MCF 10A (cell line): ENCODE results near the gene LRMDA. TPM values are rescaled to one million over a fixed set of nuclear protein-coding genes. Genes with fewer than 3 reads are reported as not detected.

Source experiments
- BruUV-seq: library from RNA; stranded (reverse); fragments of 400-500 nt; replicated peaks from 2 replicates; lab custom pipeline; 2021; lab: Mats Ljungman, UMichigan
- CTCF ChIA-PET: fragments of 300-600 bp; sonication (Branson Sonifier 250); formaldehyde crosslinking; extraction: SDS; loops from one replicate; lab custom pipeline; 2021; ENCODE audit warnings: antibody characterized with exemption, inconsistent platforms; lab: Yijun Ruan, JAX
- POLR2A ChIA-PET: fragments of 300-600, 350-650 bp; sonication (Branson Sonifier 250); formaldehyde crosslinking; extraction: SDS; loops from one replicate; lab custom pipeline; 2020; ENCODE audit warnings: antibody characterized with exemption, inconsistent platforms; lab: Yijun Ruan, JAX
- DNase-seq: peaks from one replicate; pipeline ENCODE4 v3.0.0-alpha.2; 2018; ENCODE audit not compliant: unreplicated experiment
- H3K27ac Mint-ChIP-seq: one replicate; pipeline ENCODE4 v1.8.0; 2022; ENCODE audit warnings: mild to moderate bottlenecking, low read depth, mixed read lengths; ENCODE audit not compliant: unreplicated experiment
- H3K27me3 Mint-ChIP-seq: one replicate; pipeline ENCODE4 v1.8.0; 2022; ENCODE audit warnings: mixed read lengths; ENCODE audit not compliant: insufficient read depth, unreplicated experiment
- H3K36me3 Mint-ChIP-seq: one replicate; pipeline ENCODE4 v1.8.0; 2022; ENCODE audit warnings: mild to moderate bottlenecking, moderate library complexity, mixed read lengths; ENCODE audit not compliant: insufficient read depth, unreplicated experiment
- H3K4me1 Mint-ChIP-seq: one replicate; pipeline ENCODE4 v1.8.0; 2022; ENCODE audit warnings: mixed read lengths; ENCODE audit not compliant: insufficient read depth, unreplicated experiment
- H3K4me3 Mint-ChIP-seq: one replicate; pipeline ENCODE4 v1.8.0; 2022; ENCODE audit warnings: mild to moderate bottlenecking, moderate library complexity, mixed read lengths; ENCODE audit not compliant: unreplicated experiment
- H3K9me3 Mint-ChIP-seq: one replicate; pipeline ENCODE4 v1.8.0; 2022; ENCODE audit warnings: mixed read lengths; ENCODE audit not compliant: unreplicated experiment
- intact Hi-C: fragments of 100-400 bp; cut with micrococcal nuclease; formaldehyde crosslinking; loops from 2 replicates; pipeline ENCODE4 v1.14.1; 2022
- total RNA-seq: library from RNA; stranded (reverse); gene quantifications from 2 replicates; pipeline ENCODE4 v1.2.3, GENCODE V29; 2022
- TF ChIP-seq, protein P1 (sequence below): fragments of 200-600 bp; IDR thresholded peaks from one replicate; pipeline ENCODE4 v1.8.0; 2022; ENCODE audit warnings: antibody characterized with exemption, mild to moderate bottlenecking; ENCODE audit not compliant: unreplicated experiment

LRMDA gene
- total RNA-seq, 1 experiment from 2014 or later = not detected

DNA sequence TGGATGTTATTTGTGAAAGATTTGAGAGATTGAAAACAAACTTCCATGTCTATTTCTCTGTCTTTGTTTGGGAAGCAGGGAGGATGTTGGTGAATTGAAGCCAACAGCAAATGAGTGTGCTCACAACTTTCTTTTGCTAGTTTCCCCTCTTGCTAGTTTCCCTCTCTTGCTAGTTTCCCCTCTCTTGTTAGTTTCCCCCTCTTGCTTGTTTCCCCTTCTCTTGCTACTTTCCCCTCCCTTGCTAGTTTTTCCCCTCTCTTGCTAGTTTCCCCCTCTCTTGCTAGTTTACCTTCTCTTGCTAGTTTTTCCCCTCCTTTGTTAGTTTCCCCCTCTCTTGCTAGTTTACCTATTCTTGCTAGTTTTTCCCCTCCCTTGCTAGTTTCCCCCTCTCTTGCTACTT is 613.3 kb downstream of the LRMDA start:
- Mint-ChIP-seq H3K27me3 (peaks cover 12% of the 10 kb centered on the region), H3K9me3 (no peaks in the 10 kb centered on the region), H3K36me3 (no peaks in the 10 kb centered on the region), H3K27ac (no peak overlapping the region), H3K4me1 (no peaks in the 10 kb centered on the region), H3K4me3 (no peak overlapping the region)
- TF ChIP-seq, protein P1, sequence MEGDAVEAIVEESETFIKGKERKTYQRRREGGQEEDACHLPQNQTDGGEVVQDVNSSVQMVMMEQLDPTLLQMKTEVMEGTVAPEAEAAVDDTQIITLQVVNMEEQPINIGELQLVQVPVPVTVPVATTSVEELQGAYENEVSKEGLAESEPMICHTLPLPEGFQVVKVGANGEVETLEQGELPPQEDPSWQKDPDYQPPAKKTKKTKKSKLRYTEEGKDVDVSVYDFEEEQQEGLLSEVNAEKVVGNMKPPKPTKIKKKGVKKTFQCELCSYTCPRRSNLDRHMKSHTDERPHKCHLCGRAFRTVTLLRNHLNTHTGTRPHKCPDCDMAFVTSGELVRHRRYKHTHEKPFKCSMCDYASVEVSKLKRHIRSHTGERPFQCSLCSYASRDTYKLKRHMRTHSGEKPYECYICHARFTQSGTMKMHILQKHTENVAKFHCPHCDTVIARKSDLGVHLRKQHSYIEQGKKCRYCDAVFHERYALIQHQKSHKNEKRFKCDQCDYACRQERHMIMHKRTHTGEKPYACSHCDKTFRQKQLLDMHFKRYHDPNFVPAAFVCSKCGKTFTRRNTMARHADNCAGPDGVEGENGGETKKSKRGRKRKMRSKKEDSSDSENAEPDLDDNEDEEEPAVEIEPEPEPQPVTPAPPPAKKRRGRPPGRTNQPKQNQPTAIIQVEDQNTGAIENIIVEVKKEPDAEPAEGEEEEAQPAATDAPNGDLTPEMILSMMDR = no peak
- CTCF ChIA-PET = no interaction called here
- intact Hi-C loops = no loop called here
- no TSS peak for BruUV-seq
- POLR2A ChIA-PET = no interaction called here
- DNase-seq = no peak

DNA sequence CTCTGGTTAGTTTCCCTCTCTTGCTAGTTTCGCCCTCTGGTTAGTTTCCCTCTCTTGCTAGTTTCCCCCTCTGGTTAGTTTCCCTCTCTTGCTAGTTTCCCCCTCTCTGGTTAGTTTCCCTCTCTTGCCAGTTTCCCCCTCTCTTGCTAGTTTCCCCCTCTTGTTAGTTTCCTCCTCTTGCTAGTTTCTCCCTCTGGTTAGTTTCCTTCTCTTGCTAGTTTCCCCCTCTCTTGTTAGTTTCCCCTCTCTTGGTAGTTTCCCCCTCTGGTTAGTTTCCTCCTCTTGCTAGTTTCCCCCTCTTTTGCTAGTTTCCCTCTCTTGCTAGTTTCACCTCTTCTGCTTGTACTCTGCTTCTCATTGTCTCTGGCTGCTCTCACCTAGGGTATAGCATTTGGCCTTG is 613.8 kb downstream of the LRMDA start:
- CTCF ChIA-PET = interaction anchor here (1.4 kb wide), 1 partner anchor 8 kb away, joined by 4 read pairs; no protein-coding TSS in a partner anchor
- no peak for DNase-seq
- no TSS peak for BruUV-seq

DNA sequence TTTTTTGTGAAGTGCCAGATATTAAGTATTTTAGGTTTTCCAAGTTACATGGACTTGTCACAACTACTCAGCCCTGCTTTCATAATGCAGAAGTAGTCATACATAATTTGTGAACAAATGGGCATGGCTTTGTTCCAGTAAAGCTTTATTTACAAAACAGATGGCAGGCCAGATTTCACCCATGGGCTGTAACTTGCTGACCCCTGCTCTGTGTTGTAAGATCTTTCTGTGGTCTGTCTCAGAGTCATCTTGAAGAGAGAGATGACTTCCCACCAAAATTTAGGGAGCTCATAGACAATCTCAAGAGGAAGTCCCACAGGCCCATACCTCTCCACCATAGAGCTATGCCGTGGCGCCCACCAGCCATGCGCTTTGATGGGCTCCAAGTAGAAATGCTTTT is 616.1 kb downstream of the LRMDA start:
- H3K36me3 Mint-ChIP-seq = no peaks in the 10 kb centered on the region

More for the DNA sequence above, 613.8 kb downstream of the LRMDA start:
- POLR2A ChIA-PET = no interaction called here
- H3K4me1 Mint-ChIP-seq = no peaks in the 10 kb centered on the region
- no peaks in the 10 kb centered on the region for H3K9me3 Mint-ChIP-seq
- H3K27me3 Mint-ChIP-seq = peaks cover 12% of the 10 kb centered on the region
- intact Hi-C loops = no loop called here
- no peak overlapping the region for H3K4me3 Mint-ChIP-seq
- no peaks in the 10 kb centered on the region for H3K36me3 Mint-ChIP-seq
- TF ChIP-seq, protein P1 = no peak
- H3K27ac Mint-ChIP-seq = no peak overlapping the region

DNA sequence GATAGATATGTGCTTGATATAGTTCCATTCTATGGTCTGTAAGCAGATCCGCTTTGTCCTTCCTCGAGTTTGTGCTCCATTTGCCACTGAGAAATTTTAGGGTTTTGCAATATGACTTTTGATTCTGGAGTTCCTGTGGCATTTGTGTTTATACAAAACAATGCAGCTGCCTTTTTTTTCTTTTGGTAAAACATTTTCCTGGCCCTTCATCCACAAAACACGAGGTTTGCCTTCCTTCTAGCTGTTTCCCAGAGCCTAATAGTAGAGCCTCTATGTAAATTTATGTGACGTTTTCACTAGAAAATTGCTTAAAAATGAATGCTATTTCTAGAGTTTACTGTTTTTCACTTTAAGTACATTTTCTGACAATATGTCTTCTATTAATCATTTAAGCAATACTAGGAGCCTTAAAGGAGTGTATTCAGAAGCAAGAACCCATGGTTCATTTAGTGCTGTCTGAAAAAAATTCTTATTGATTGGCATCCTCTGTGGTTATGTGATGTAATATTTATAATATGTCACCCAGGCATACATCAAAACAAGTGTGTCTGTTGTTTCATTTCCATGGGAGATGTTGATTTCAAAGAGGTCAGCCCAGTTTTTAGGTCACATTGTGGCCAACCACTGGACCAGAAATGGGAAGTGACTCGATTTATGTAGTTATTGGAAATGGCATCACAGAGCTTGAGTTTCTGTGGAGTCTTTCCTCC is 618.3 kb downstream of the LRMDA start:
- H3K27ac Mint-ChIP-seq = no peak overlapping the region

More for the DNA sequence above, 616.1 kb downstream of the LRMDA start:
- H3K27me3 Mint-ChIP-seq = peaks cover 12% of the 10 kb centered on the region
- no peak for DNase-seq
- BruUV-seq = no TSS peak
- no peak overlapping the region for H3K4me3 Mint-ChIP-seq
- no peak overlapping the region for H3K27ac Mint-ChIP-seq
- no peaks in the 10 kb centered on the region for H3K4me1 Mint-ChIP-seq
- intact Hi-C loops = no loop called here
- no peaks in the 10 kb centered on the region for H3K9me3 Mint-ChIP-seq
- ChIA-PET CTCF (interaction anchor here (0.6 to 2.6 kb wide), 4 partner anchors 8 to 846 kb away, joined by 3 to 19 read pairs (median 4); no protein-coding TSS in a partner anchor), POLR2A (no interaction called here)
- TF ChIP-seq, protein P1 = no peak

More for the DNA sequence above, 618.3 kb downstream of the LRMDA start:
- H3K4me3 Mint-ChIP-seq = no peak overlapping the region
- ChIA-PET CTCF (interaction anchor here (2.7 kb wide), 1 partner anchor 13 kb away, joined by 10 read pairs; no protein-coding TSS in a partner anchor), POLR2A (interaction anchor here (1.0 kb wide), 1 partner anchor 9 kb away, joined by 4 read pairs; no protein-coding TSS in a partner anchor)
- H3K27me3 Mint-ChIP-seq = peaks cover 12% of the 10 kb centered on the region
- H3K9me3 Mint-ChIP-seq = peaks cover 6% of the 10 kb centered on the region
- no peaks in the 10 kb centered on the region for H3K4me1 Mint-ChIP-seq
- BruUV-seq = no TSS peak
- intact Hi-C loops = no loop called here
- no peaks in the 10 kb centered on the region for H3K36me3 Mint-ChIP-seq
- TF ChIP-seq, protein P1 = no peak
- DNase-seq = no peak
